GM18909 (cell line): ENCODE measurements around the gene AFDN.

Experiments used
- ATAC-seq: cut with Tn5 transposase; IDR thresholded peaks from one replicate; pipeline ENCODE4 v1.9.1; 2021; ENCODE audit warnings: mild to moderate bottlenecking; ENCODE audit not compliant: unreplicated experiment, poor library complexity

Gene AFDN

GRCh38 chr6:167815296-167815980 is 11.3 kb upstream of the AFDN start:
- no peak for ATAC-seq

- no peak for ATAC-seq
Measured at GRCh38 chr6:167817016-167817415, 9.7 kb upstream of the AFDN start.

- no peak for ATAC-seq
Measured at GRCh38 chr6:167817729-167818128, 9.0 kb upstream of the AFDN start.

GRCh38 chr6:167819576-167819975 is 7.1 kb upstream of the AFDN start:
- ATAC-seq: no peak

- ATAC-seq: no peak
Measured at GRCh38 chr6:167820681-167821080, 6.0 kb upstream of the AFDN start.

- ATAC-seq: no peak
Measured at GRCh38 chr6:167824591-167825331, 1.9 kb upstream of the AFDN start.

GRCh38 chr6:167825332-167826229 is 1.1 kb upstream of the AFDN start:
- ATAC-seq: peak; percentile 24

- peak; percentile 75 for ATAC-seq
Measured at GRCh38 chr6:167826230-167826895, 348 bp upstream of the AFDN start.

GRCh38 chr6:167827583-167828324 is 1.0 kb downstream of the AFDN start:
- ATAC-seq: peak; percentile 36

GRCh38 chr6:167828325-167828956 is 1.7 kb downstream of the AFDN start:
- no peak for ATAC-seq

- ATAC-seq: no peak
Measured at GRCh38 chr6:167829513-167829912, 2.8 kb downstream of the AFDN start.

GRCh38 chr6:167831281-167831828 is 4.6 kb downstream of the AFDN start:
- no peak for ATAC-seq

- ATAC-seq: peak; percentile 46
Measured at GRCh38 chr6:167832497-167833395, 6.0 kb downstream of the AFDN start.

GRCh38 chr6:167833396-167833763 is 6.7 kb downstream of the AFDN start:
- ATAC-seq: peak; percentile 20

GRCh38 chr6:167835260-167835659 is 8.5 kb downstream of the AFDN start:
- no peak for ATAC-seq

GRCh38 chr6:167836721-167837120 is 10.0 kb downstream of the AFDN start:
- no peak for ATAC-seq

- no peak for ATAC-seq
Measured at GRCh38 chr6:167838207-167838748, 11.6 kb downstream of the AFDN start.

- no peak for ATAC-seq
Measured at GRCh38 chr6:167839343-167839742, 12.6 kb downstream of the AFDN start.
